HEK293 (cell line): ENCODE measurements around the gene SAMD14.

Experiments used
- CTCF ChIA-PET: fragments of 350-600 bp; formaldehyde crosslinking; extraction: SDS; loops from one replicate; lab custom pipeline; 2021; ENCODE audit warnings: antibody characterized with exemption; lab: Yijun Ruan, JAX
- POLR2A ChIA-PET: fragments of 300-600 bp; formaldehyde crosslinking; extraction: SDS; loops from one replicate; lab custom pipeline; 2020; ENCODE audit warnings: antibody characterized with exemption, inconsistent platforms; lab: Yijun Ruan, JAX
- H3K27ac ChIP-seq: fragments of 200-500 bp; sonication (Bioruptor generic); 2 replicates; pipeline ENCODE4 v1.5.1; 2014; ENCODE audit warnings: low read depth, low read length, control low read depth, inconsistent platforms; ENCODE audit errors: extremely low read depth
- H3K36me3 ChIP-seq, 2 experiments: fragments of 200-500 bp in 1 of 2; sonication (Bioruptor generic) in 1 of 2; 1 replicate in 1 of 2; 2 replicates in 1 of 2; pipeline ENCODE4 v1.5.1; 2014 to 2017; ENCODE audit warnings: inconsistent platforms in 2 of 2, low read length in 2 of 2; ENCODE audit not compliant: control insufficient read depth in 2 of 2, insufficient read depth in 1 of 2
- H3K4me1 ChIP-seq: fragments of 200-500 bp; sonication (Bioruptor generic); 2 replicates; pipeline ENCODE4 v1.5.1; 2014; ENCODE audit warnings: mild to moderate bottlenecking, low read length, inconsistent platforms; ENCODE audit not compliant: control insufficient read depth, insufficient read depth
- H3K4me3 ChIP-seq: 2 replicates; pipeline ENCODE4 v1.5.1; 2011; ENCODE audit warnings: low read depth, mild to moderate bottlenecking, control low read depth, low read length, moderate library complexity
- H3K9me3 ChIP-seq: fragments of 200-500 bp; sonication (Bioruptor generic); 2 replicates; pipeline ENCODE4 v1.5.1; 2014; ENCODE audit warnings: low read depth, low read length, inconsistent platforms; ENCODE audit not compliant: control insufficient read depth, insufficient read depth
- EGR2 ChIP-seq: fragments of 450-650 bp; formaldehyde crosslinking; IDR thresholded peaks from 2 replicates; pipeline ENCODE4 v1.5.1; 2016; ENCODE audit warnings: low read depth, missing biosample characterization, missing genetic modification characterization
- FEZF1 ChIP-seq: fragments of 450-650 bp; formaldehyde crosslinking; IDR thresholded peaks from 2 replicates; pipeline ENCODE4 v1.5.1; 2016; ENCODE audit warnings: missing biosample characterization, missing genetic modification characterization
- GFI1B ChIP-seq: fragments of 450-650 bp; formaldehyde crosslinking; IDR thresholded peaks from 2 replicates; pipeline ENCODE4 v1.5.1; 2016; ENCODE audit warnings: missing biosample characterization, missing genetic modification characterization
- INSM2 ChIP-seq: fragments of 450-650 bp; formaldehyde crosslinking; IDR thresholded peaks from 2 replicates; pipeline ENCODE4 v1.5.1; 2016; ENCODE audit warnings: missing biosample characterization, missing genetic modification characterization
- MEIS1 ChIP-seq: sonication (generic); formaldehyde crosslinking; IDR thresholded peaks from 2 replicates; pipeline ENCODE4 v1.8.1; 2022; ENCODE audit warnings: missing genetic modification reagents, mild to moderate bottlenecking, borderline replicate concordance
- SCRT2 ChIP-seq: fragments of 450-650 bp; formaldehyde crosslinking; IDR thresholded peaks from 2 replicates; pipeline ENCODE4 v1.5.1; 2016; ENCODE audit warnings: missing biosample characterization, missing genetic modification characterization
- SETDB1 ChIP-seq: IDR thresholded peaks from one replicate; pipeline ENCODE4 v1.6.1; 2017; ENCODE audit warnings: mild to moderate bottlenecking, low read length, moderate library complexity, mixed read lengths; ENCODE audit not compliant: insufficient read length
- SP3 ChIP-seq: fragments of 450-650 bp; formaldehyde crosslinking; IDR thresholded peaks from 2 replicates; pipeline ENCODE4 v1.5.1; 2016; ENCODE audit warnings: missing biosample characterization, missing genetic modification characterization
- ZBTB48 ChIP-seq: fragments of 450-650 bp; formaldehyde crosslinking; IDR thresholded peaks from 2 replicates; pipeline ENCODE4 v1.5.1; 2016; ENCODE audit warnings: missing biosample characterization, missing genetic modification characterization
- ZBTB7A ChIP-seq: fragments of 450-650 bp; formaldehyde crosslinking; IDR thresholded peaks from 2 replicates; pipeline ENCODE4 v1.5.1; 2016; ENCODE audit warnings: low read depth, missing biosample characterization, missing genetic modification characterization
- ZFHX2 ChIP-seq: fragments of 450-650 bp; formaldehyde crosslinking; conservative IDR thresholded peaks from 2 replicates; pipeline ENCODE4 v1.5.1; 2016; ENCODE audit warnings: missing biosample characterization, missing genetic modification characterization
- ZFP69B ChIP-seq: fragments of 450-650 bp; formaldehyde crosslinking; IDR thresholded peaks from 2 replicates; pipeline ENCODE4 v1.5.1; 2016; ENCODE audit warnings: missing biosample characterization, missing genetic modification characterization
- ZIC2 ChIP-seq: fragments of 450-650 bp; formaldehyde crosslinking; IDR thresholded peaks from 2 replicates; pipeline ENCODE4 v1.5.1; 2016; ENCODE audit warnings: missing biosample characterization, missing genetic modification characterization
- ZNF23 ChIP-seq: fragments of 450-650 bp; formaldehyde crosslinking; IDR thresholded peaks from 2 replicates; pipeline ENCODE4 v1.5.1; 2016; ENCODE audit warnings: missing biosample characterization, missing genetic modification characterization, borderline replicate concordance
- ZNF335 ChIP-seq: fragments of 450-650 bp; formaldehyde crosslinking; conservative IDR thresholded peaks from 2 replicates; pipeline ENCODE4 v1.5.1; 2016; ENCODE audit warnings: missing biosample characterization, missing genetic modification characterization
- ZNF341 ChIP-seq: fragments of 450-650 bp; formaldehyde crosslinking; IDR thresholded peaks from 2 replicates; pipeline ENCODE4; 2016; ENCODE audit warnings: low read depth, missing biosample characterization, missing genetic modification characterization
- ZNF366 ChIP-seq: fragments of 450-650 bp; formaldehyde crosslinking; conservative IDR thresholded peaks from 2 replicates; pipeline ENCODE4 v1.5.1; 2016; ENCODE audit warnings: missing biosample characterization, missing genetic modification characterization
- ZNF596 ChIP-seq: fragments of 450-650 bp; IDR thresholded peaks from 2 replicates; pipeline ENCODE4 v1.5.0; 2018; ENCODE audit warnings: missing biosample characterization, mild to moderate bottlenecking, missing genetic modification characterization, moderate library complexity
- ZNF621 ChIP-seq: fragments of 450-650 bp; formaldehyde crosslinking; IDR thresholded peaks from 2 replicates; pipeline ENCODE4 v1.5.1; 2017; ENCODE audit warnings: missing biosample characterization, missing genetic modification characterization
- ZNF623 ChIP-seq: fragments of 450-650 bp; formaldehyde crosslinking; IDR thresholded peaks from 2 replicates; pipeline ENCODE4 v1.5.1; 2016; ENCODE audit warnings: missing biosample characterization, missing genetic modification characterization
- ZNF670 ChIP-seq: fragments of 450-650 bp; formaldehyde crosslinking; IDR thresholded peaks from 2 replicates; pipeline ENCODE4 v1.5.1; 2016; ENCODE audit warnings: missing biosample characterization, missing genetic modification characterization, low read depth
- ZNF701 ChIP-seq: fragments of 450-650 bp; formaldehyde crosslinking; IDR thresholded peaks from 2 replicates; pipeline ENCODE4 v1.5.1; 2016; ENCODE audit warnings: missing biosample characterization, missing genetic modification characterization
- TF ChIP-seq, protein P1 (sequence below): fragments of 450-650 bp; formaldehyde crosslinking; IDR thresholded peaks from 2 replicates; pipeline ENCODE4 v1.5.1; 2016; ENCODE audit warnings: missing biosample characterization, missing genetic modification characterization

SAMD14 gene

GRCh38 chr17:50164697-50164988, 34.7 kb upstream of the SAMD14 start (continued):
- TF ChIP-seq ZNF670 (tag by site-specific recombination) (no peak), ZNF621 (tag by site-specific recombination) (no peak)
- TF ChIP-seq, all 188 proteins: peak for 0

- no peaks in the 10 kb centered on the region for H3K4me1 ChIP-seq
- no peak overlapping the region for H3K27ac ChIP-seq
- POLR2A ChIA-PET, result interaction anchor here (0.6 kb wide), 1 partner anchor 36 kb away, joined by 3 read pairs; no protein-coding TSS in a partner anchor
- CTCF ChIA-PET, result interaction anchor here (0.6 to 2.5 kb wide), 13 partner anchors 10 to 135 kb away, joined by 3 to 12 read pairs (median 6); no protein-coding TSS in a partner anchor
- no peaks in the 10 kb centered on the region for H3K9me3 ChIP-seq
- no peaks in the 10 kb centered on the region for H3K36me3 ChIP-seq
- TF ChIP-seq ZNF335 (peak; percentile 30; the same call in 1 of the 2 replicates), ZIC2 (peak; percentile 38; the same call in 1 of the 2 replicates), EGR2 (tag by site-specific recombination) (peak; percentile 67), ZNF701 (no peak), MEIS1 (CRISPR knock-in tag) (no peak), ZFHX2 (tag by site-specific recombination) (peak; percentile 67), ZNF341 (tag by site-specific recombination) (peak; percentile 40; the same call in 1 of the 2 replicates), ZBTB48 (tag by site-specific recombination) (peak; percentile 47; the same call in 1 of the 2 replicates), SP3 (peak; percentile 25; the same call in 1 of the 2 replicates), FEZF1 (tag by site-specific recombination) (no peak), SCRT2 (no peak), ZNF596 (tag by site-specific recombination) (no peak), ZFP69B (tag by site-specific recombination) (peak; percentile 37; the same call in 1 of the 2 replicates), ZBTB7A (tag by site-specific recombination) (no peak)
- TF ChIP-seq, protein P1, sequence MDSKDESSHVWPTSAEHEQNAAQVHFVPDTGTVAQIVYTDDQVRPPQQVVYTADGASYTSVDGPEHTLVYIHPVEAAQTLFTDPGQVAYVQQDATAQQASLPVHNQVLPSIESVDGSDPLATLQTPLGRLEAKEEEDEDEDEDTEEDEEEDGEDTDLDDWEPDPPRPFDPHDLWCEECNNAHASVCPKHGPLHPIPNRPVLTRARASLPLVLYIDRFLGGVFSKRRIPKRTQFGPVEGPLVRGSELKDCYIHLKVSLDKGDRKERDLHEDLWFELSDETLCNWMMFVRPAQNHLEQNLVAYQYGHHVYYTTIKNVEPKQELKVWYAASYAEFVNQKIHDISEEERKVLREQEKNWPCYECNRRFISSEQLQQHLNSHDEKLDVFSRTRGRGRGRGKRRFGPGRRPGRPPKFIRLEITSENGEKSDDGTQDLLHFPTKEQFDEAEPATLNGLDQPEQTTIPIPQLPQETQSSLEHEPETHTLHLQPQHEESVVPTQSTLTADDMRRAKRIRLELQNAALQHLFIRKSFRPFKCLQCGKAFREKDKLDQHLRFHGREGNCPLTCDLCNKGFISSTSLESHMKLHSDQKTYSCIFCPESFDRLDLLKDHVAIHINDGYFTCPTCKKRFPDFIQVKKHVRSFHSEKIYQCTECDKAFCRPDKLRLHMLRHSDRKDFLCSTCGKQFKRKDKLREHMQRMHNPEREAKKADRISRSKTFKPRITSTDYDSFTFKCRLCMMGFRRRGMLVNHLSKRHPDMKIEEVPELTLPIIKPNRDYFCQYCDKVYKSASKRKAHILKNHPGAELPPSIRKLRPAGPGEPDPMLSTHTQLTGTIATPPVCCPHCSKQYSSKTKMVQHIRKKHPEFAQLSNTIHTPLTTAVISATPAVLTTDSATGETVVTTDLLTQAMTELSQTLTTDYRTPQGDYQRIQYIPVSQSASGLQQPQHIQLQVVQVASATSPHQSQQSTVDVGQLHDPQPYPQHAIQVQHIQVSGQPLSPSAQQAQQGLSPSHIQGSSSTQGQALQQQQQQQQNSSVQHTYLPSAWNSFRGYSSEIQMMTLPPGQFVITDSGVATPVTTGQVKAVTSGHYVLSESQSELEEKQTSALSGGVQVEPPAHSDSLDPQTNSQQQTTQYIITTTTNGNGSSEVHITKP, result peak; percentile 70
- no peak overlapping the region for H3K4me3 ChIP-seq
Measured at GRCh38 chr17:50163843-50164696, 34.1 kb upstream of the SAMD14 start.

- H3K36me3 ChIP-seq, result no peaks in the 10 kb centered on the region
- TF ChIP-seq GFI1B (tag by site-specific recombination) (no peak), INSM2 (tag by site-specific recombination) (no peak), ZNF23 (tag by site-specific recombination) (no peak), ZNF366 (tag by site-specific recombination) (peak; percentile 94), ZNF623 (tag by site-specific recombination) (no peak), SETDB1 (no peak)
- TF ChIP-seq, all 188 proteins: peak for 1
- Histone ChIP-seq H3K4me3 (no peak overlapping the region), H3K9me3 (no peaks in the 10 kb centered on the region), H3K4me1 (no peaks in the 10 kb centered on the region), H3K27ac (no peak overlapping the region)
- CTCF ChIA-PET, result interaction anchor here (0.5 to 2.8 kb wide), 36 partner anchors 9 to 890 kb away, joined by 3 to 105 read pairs (median 5); partner anchors contain the start of genes COL1A1, PPP1R9B and SAMD14
- POLR2A ChIA-PET, result interaction anchor here (2.0 to 2.7 kb wide), 3 partner anchors 11 to 15 kb away, joined by 5 to 30 read pairs (median 9); no protein-coding TSS in a partner anchor
Measured at GRCh38 chr17:50162466-50163254, 32.7 kb upstream of the SAMD14 start.
